Measurements from ENCODE around the gene STARD7. TPM values are rescaled to one million over a fixed set of nuclear protein-coding genes. Genes with fewer than 3 reads are reported as not detected.

STARD7 gene
- total RNA-seq, 2 donors from 2014 or later, result 68.5 to 91.3 TPM

GRCh38 chr2:96154506-96155380 lies 53.9 kb downstream of the STARD7 start:
- H3K4me3 ChIP-seq, result no peak overlapping the region
- no peaks in the 10 kb centered on the region for H3K4me1 ChIP-seq
- WGBS, 2 donors, result 72 to 79% methylated on average over 15 of the region's 16 CpGs
- no peaks in the 10 kb centered on the region for H3K9me3 ChIP-seq
- H3K27me3 ChIP-seq, result no peaks in the 10 kb centered on the region
- DNase-seq (no peak), ATAC-seq (no peak)
- intact Hi-C loops (cut with DNase I), result no loop called here
- H3K27ac ChIP-seq, result no peak overlapping the region
- TF ChIP-seq, protein P1, sequence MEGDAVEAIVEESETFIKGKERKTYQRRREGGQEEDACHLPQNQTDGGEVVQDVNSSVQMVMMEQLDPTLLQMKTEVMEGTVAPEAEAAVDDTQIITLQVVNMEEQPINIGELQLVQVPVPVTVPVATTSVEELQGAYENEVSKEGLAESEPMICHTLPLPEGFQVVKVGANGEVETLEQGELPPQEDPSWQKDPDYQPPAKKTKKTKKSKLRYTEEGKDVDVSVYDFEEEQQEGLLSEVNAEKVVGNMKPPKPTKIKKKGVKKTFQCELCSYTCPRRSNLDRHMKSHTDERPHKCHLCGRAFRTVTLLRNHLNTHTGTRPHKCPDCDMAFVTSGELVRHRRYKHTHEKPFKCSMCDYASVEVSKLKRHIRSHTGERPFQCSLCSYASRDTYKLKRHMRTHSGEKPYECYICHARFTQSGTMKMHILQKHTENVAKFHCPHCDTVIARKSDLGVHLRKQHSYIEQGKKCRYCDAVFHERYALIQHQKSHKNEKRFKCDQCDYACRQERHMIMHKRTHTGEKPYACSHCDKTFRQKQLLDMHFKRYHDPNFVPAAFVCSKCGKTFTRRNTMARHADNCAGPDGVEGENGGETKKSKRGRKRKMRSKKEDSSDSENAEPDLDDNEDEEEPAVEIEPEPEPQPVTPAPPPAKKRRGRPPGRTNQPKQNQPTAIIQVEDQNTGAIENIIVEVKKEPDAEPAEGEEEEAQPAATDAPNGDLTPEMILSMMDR (IDR thresholded peaks at IDR 0.05), result no peak
- TF ChIP-seq POLR2A (IDR thresholded peaks at IDR 0.05), result no peak
- no peaks in the 10 kb centered on the region for H3K36me3 ChIP-seq (replicated peaks in 1 of 2; ENCODE audit: insufficient read depth in 1 of 2, low read depth in 2 of 2)

GRCh38 chr2:96153991-96154431 lies 54.6 kb downstream of the STARD7 start:
- 78 to 83% methylated on average over 5 to 7 of the region's 7 CpGs for whole genome bisulfite sequencing, 2 donors
- intact Hi-C loops (cut with DNase I), result no loop called here
- H3K27me3 ChIP-seq, result no peaks in the 10 kb centered on the region
- no peak overlapping the region for H3K4me3 ChIP-seq
- no peak for TF ChIP-seq POLR2A (IDR thresholded peaks at IDR 0.05)
- TF ChIP-seq, protein P1 (IDR thresholded peaks at IDR 0.05), result no peak
- no peaks in the 10 kb centered on the region for H3K9me3 ChIP-seq
- H3K4me1 ChIP-seq, result no peaks in the 10 kb centered on the region
- H3K27ac ChIP-seq, result no peak overlapping the region
- DNase-seq (no peak), ATAC-seq (no peak)
- H3K36me3 ChIP-seq (replicated peaks in 1 of 2; ENCODE audit: insufficient read depth in 1 of 2, low read depth in 2 of 2), result no peaks in the 10 kb centered on the region

GRCh38 chr2:96153291-96153713 lies 55.3 kb downstream of the STARD7 start:
- TF ChIP-seq POLR2A (IDR thresholded peaks at IDR 0.05), result no peak
- TF ChIP-seq, protein P1 (IDR thresholded peaks at IDR 0.05), result no peak
- no peaks in the 10 kb centered on the region for H3K36me3 ChIP-seq (replicated peaks in 1 of 2; ENCODE audit: insufficient read depth in 1 of 2, low read depth in 2 of 2)
- no peak overlapping the region for H3K4me3 ChIP-seq
- no peak overlapping the region for H3K27ac ChIP-seq
- no peaks in the 10 kb centered on the region for H3K9me3 ChIP-seq
- peaks cover under 1% of the 10 kb centered on the region for H3K4me1 ChIP-seq
- DNase-seq (no peak), ATAC-seq (no peak)
- 87 to 90% methylated on average over 6 to 7 of the region's 7 CpGs for WGBS, 2 donors
- intact Hi-C loops (cut with DNase I), result no loop called here
- H3K27me3 ChIP-seq, result no peaks in the 10 kb centered on the region

DNA sequence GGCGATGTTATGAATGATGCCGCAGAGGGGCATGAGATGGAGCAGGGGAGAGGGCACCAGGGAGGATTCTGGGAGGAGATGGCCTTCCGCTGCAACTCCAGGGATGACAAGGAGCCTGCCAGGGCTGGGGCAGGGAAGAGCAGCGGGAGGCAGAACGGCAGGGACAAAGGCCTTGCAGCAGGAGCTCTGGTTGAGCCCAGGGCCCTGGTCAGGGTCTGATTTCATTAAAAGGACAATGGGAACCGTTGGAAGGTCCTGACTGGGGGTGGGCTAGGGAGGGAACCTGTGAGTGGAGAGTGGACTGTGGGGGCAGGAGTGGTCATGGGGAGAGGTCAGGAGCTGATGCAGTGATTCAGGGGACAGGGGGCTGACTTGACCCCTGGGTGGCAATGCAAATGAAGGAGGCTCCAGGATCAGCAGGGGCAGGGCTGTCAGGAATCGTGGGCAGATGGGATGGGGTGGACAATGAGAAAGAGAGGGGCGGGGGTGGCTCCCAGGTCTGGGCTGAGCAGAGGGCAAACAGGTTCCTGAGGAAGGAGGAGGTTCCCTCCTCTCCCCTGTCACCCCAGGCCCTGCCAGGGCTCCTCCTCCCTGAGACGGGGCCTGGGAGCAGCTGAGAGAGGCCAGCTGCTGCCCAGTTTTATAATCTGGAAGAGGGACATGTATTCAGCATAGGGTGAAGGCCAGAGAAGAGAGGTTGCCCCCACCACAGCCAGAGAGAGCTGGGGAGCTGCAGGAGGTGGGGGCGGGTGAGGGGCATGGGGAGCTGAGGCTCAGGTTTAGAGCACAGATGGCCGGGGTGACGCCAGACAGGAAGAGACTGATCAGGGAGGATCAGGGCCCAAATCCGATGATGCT lies 56.1 kb downstream of the STARD7 start:
- H3K4me1 ChIP-seq, result peaks cover 3% of the 10 kb centered on the region
- H3K27me3 ChIP-seq, result no peaks in the 10 kb centered on the region
- H3K27ac ChIP-seq, result no peak overlapping the region
- no peaks in the 10 kb centered on the region for H3K9me3 ChIP-seq
- TF ChIP-seq, protein P1 (IDR thresholded peaks at IDR 0.05), result no peak
- no peak for TF ChIP-seq POLR2A (IDR thresholded peaks at IDR 0.05)
- DNase-seq, result peak in 3 of 4 donors; percentile 39 to 58 (median 45)
- no peak for ATAC-seq
- no peak overlapping the region for H3K4me3 ChIP-seq
- intact Hi-C loops (cut with DNase I), result no loop called here
- no peaks in the 10 kb centered on the region for H3K36me3 ChIP-seq (replicated peaks in 1 of 2; ENCODE audit: insufficient read depth in 1 of 2, low read depth in 2 of 2)
- WGBS, 2 donors, result 68 to 79% methylated on average over 13 of the region's 13 CpGs

Measured in body of pancreas (tissue), 4 donors.